Measurements from ENCODE around the gene TMEM117.

DNA sequence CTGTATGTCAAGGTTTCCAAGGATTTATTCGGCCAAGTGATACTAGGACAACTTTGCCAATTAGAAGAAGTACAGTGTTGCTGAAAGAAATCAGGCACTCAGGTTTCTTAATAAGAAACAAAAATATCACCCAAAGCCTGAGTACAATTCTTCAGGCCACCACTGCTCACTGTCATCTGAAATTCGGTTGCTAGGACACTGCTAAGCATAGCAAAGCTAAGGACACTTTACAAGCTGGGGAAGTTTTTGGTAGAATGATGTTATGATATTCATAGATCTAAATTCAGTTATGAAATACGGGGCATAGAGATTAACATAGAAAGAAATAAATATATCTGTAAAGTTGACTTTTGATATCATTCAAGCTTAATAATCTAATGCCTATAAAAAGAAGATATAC is 535.1 kb downstream of the TMEM117 start:
- TF ChIP-seq, protein P1, sequence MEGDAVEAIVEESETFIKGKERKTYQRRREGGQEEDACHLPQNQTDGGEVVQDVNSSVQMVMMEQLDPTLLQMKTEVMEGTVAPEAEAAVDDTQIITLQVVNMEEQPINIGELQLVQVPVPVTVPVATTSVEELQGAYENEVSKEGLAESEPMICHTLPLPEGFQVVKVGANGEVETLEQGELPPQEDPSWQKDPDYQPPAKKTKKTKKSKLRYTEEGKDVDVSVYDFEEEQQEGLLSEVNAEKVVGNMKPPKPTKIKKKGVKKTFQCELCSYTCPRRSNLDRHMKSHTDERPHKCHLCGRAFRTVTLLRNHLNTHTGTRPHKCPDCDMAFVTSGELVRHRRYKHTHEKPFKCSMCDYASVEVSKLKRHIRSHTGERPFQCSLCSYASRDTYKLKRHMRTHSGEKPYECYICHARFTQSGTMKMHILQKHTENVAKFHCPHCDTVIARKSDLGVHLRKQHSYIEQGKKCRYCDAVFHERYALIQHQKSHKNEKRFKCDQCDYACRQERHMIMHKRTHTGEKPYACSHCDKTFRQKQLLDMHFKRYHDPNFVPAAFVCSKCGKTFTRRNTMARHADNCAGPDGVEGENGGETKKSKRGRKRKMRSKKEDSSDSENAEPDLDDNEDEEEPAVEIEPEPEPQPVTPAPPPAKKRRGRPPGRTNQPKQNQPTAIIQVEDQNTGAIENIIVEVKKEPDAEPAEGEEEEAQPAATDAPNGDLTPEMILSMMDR (conservative IDR thresholded peaks at IDR 0.05 in 1 of 2, IDR thresholded peaks at IDR 0.05 in 1 of 2; ENCODE audit: extremely low read depth in 1 of 2, insufficient read depth in 1 of 2, low read depth in 1 of 2, low read length in 2 of 2) = no peak
- TF ChIP-seq EZH2 (IDR thresholded peaks at IDR 0.05; ENCODE audit: borderline replicate concordance, low read length) = no peak

Data from mammary epithelial cell (primary cell).